Adipose tissue (tissue), 3 donors: ENCODE measurements around the gene THRAP3. TPM values are rescaled to one million over a fixed set of nuclear protein-coding genes. Genes with fewer than 3 reads are reported as not detected.

Source experiments
- H3K27ac ChIP-seq: one replicate; pipeline ENCODE4 v1.5.1; 2013; ENCODE audit warnings: low read depth, low read length
- WGBS, 3 donors: extraction: QIAGEN DNeasy Blood & Tissue Kit; methylation state at CpG; one replicate each; pipeline ENCODE4 v1.1.7; 2013; 5-methylcytosine and 5-hydroxymethylcytosine counted together
- polyA plus RNA-seq, 3 donors: library from polyadenylated mRNA; stranded (reverse); fragments of 200-250 nt; gene quantifications; one replicate each; pipeline ENCODE4 v1.2.3, GENCODE V29; 2013
- donor health status: healthy with polysubstance abuse.
- donor health status: Bipolar disorder and iron deficiency.
- donor health status: healthy.

The THRAP3 gene
- polyA plus RNA-seq, 3 donors = 19.5 to 47.6 (median 35.5) TPM

GRCh38 chr1:36309397-36309796 lies 85.2 kb downstream of the THRAP3 start:
- no peak overlapping the region for H3K27ac ChIP-seq
- 95 to 97% (median 96%) methylated on average over 7 of the region's 7 CpGs for WGBS, 3 donors

- WGBS, 3 donors = 29 to 47% (median 35%) methylated on average over 16 of the region's 16 CpGs
- H3K27ac ChIP-seq = no peak overlapping the region
Measured at GRCh38 chr1:36320291-36320761, 96.1 kb downstream of the THRAP3 start.

- H3K27ac ChIP-seq = no peak overlapping the region
- WGBS, 3 donors = 9 to 31% (median 19%) methylated on average over 23 of the region's 23 CpGs
Measured at GRCh38 chr1:36320767-36321118, 96.5 kb downstream of the THRAP3 start.

- 29 to 42% (median 31%) methylated on average over 58 to 59 of the region's 59 CpGs for WGBS, 3 donors
Measured at GRCh38 chr1:36321119-36321951, 97.1 kb downstream of the THRAP3 start.

GRCh38 chr1:36322041-36322785 lies 98.0 kb downstream of the THRAP3 start:
- no peak overlapping the region for H3K27ac ChIP-seq
- 43 to 70% (median 47%) methylated on average over 60 to 67 of the region's 67 CpGs for WGBS, 3 donors

More at GRCh38 chr1:36321119-36321951, 97.1 kb downstream of the THRAP3 start:
- no peak overlapping the region for H3K27ac ChIP-seq

GRCh38 chr1:36322786-36323635 lies 98.8 kb downstream of the THRAP3 start:
- no peak overlapping the region for H3K27ac ChIP-seq
- 2 to 15% (median 3%) methylated on average over 59 to 81 of the region's 83 CpGs for WGBS, 3 donors

- no peak within 1 kb of the TSS for H3K27ac ChIP-seq
- 4% methylated on average over 20 to 34 of the region's 36 CpGs for WGBS, 3 donors
Measured at GRCh38 chr1:36323636-36324352, 99.6 kb downstream of the THRAP3 start, which contains the start of gene EVA1B. Gene EVA1B (minus strand): TSS chr1:36323645. CDS start chr1:36323037, 608 bp downstream.

GRCh38 chr1:36324353-36324703 lies 100.1 kb downstream of the THRAP3 start:
- whole genome bisulfite sequencing, 3 donors = 15 to 34% (median 17%) methylated on average over 8 to 9 of the region's 9 CpGs
- no peak overlapping the region for H3K27ac ChIP-seq

- WGBS, 3 donors = 50 to 56% (median 53%) methylated on average over 6 of the region's 6 CpGs
- no peak overlapping the region for H3K27ac ChIP-seq
Measured at GRCh38 chr1:36326499-36326898, 102.3 kb downstream of the THRAP3 start.

- H3K27ac ChIP-seq = no peak overlapping the region
- 76 to 92% (median 88%) methylated on average over 9 of the region's 9 CpGs for WGBS, 3 donors
Measured at GRCh38 chr1:36327421-36328087, 103.3 kb downstream of the THRAP3 start.

- 83 to 90% (median 86%) methylated on average over 6 of the region's 6 CpGs for WGBS, 3 donors
- H3K27ac ChIP-seq = no peak overlapping the region
Measured at GRCh38 chr1:36328088-36328480, 103.8 kb downstream of the THRAP3 start.

- WGBS, 3 donors = 51 to 80% (median 54%) methylated on average over 6 of the region's 6 CpGs
- no peak overlapping the region for H3K27ac ChIP-seq
Measured at GRCh38 chr1:36328713-36329112, 104.5 kb downstream of the THRAP3 start.

GRCh38 chr1:36329817-36330216 lies 105.6 kb downstream of the THRAP3 start:
- 84 to 85% (median 85%) methylated on average over 9 of the region's 9 CpGs for WGBS, 3 donors

GRCh38 chr1:36330940-36331339 lies 106.7 kb downstream of the THRAP3 start:
- WGBS, 3 donors = 86 to 92% (median 88%) methylated on average over 15 of the region's 15 CpGs
- no peak overlapping the region for H3K27ac ChIP-seq

More at GRCh38 chr1:36329817-36330216, 105.6 kb downstream of the THRAP3 start:
- no peak overlapping the region for H3K27ac ChIP-seq

- no peak overlapping the region for H3K27ac ChIP-seq
- 74 to 88% (median 80%) methylated on average over 6 of the region's 6 CpGs for WGBS, 3 donors
Measured at GRCh38 chr1:36337830-36338229, 113.6 kb downstream of the THRAP3 start.

- no peak overlapping the region for H3K27ac ChIP-seq
- WGBS, 3 donors = 62 to 68% (median 67%) methylated on average over 7 of the region's 7 CpGs
Measured at GRCh38 chr1:36339215-36339614, 115.0 kb downstream of the THRAP3 start.

GRCh38 chr1:36339615-36340014 lies 115.4 kb downstream of the THRAP3 start:
- H3K27ac ChIP-seq = no peak overlapping the region
- 76 to 86% (median 83%) methylated on average over 9 of the region's 9 CpGs for WGBS, 3 donors
